K562 (cell line): Measurements from ENCODE around the gene DPP10. TPM values are rescaled to one million over a fixed set of nuclear protein-coding genes. Genes with fewer than 3 reads are reported as not detected.

ENCODE experiments used
- ATAC-seq: fragments of 200-7000 bp; cut with Tn5 transposase; 3 replicates; pipeline ENCODE4 v1.9.1; 2020; ENCODE audit warnings: moderate library complexity
- BruUV-seq: library from RNA; stranded (reverse); fragments of 400-500 nt; replicated peaks from 2 replicates; lab custom pipeline; 2021; lab: Mats Ljungman, UMichigan
- CTCF ChIA-PET: fragments of 300-600 bp; formaldehyde crosslinking; extraction: SDS; loops from one replicate; lab custom pipeline; 2021; ENCODE audit warnings: low intra/inter-chr PET ratio; lab: Yijun Ruan, JAX
- POLR2A ChIA-PET: fragments of 300-600, 350-650 bp; sonication (Branson Sonifier 250); formaldehyde crosslinking; extraction: SDS; loops from one replicate; lab custom pipeline; 2021; ENCODE audit warnings: antibody characterized with exemption, inconsistent platforms; lab: Yijun Ruan, JAX
- DNase-seq, 4 experiments: peaks; one replicate each; pipeline versions ENCODE4 v3.0.0 to v3.0.0-alpha.2; 2011 to 2018; ENCODE audit warnings: low spot score in 3 of 4, mixed read lengths in 3 of 4; ENCODE audit errors: extremely low read depth in 1 of 4
- FAIRE-seq: peaks from 2 replicates; lab custom pipeline; 2011; peaks lifted over from hg19 to GRCh38; lab: Jason Lieb, UNC
- H2AFZ ChIP-seq: 2 replicates; pipeline ENCODE4 v1.6.0; 2011; ENCODE audit warnings: low read depth, low read length, control low read depth, inconsistent platforms
- H3K27ac ChIP-seq: fragments of 200-600 bp; 3 replicates; pipeline ENCODE4 v1.8.0; 2011; ENCODE audit warnings: low read depth, mild to moderate bottlenecking, control low read depth, inconsistent platforms, low read length, moderate library complexity, mixed read lengths; ENCODE audit errors: extremely low read depth
- H3K27me3 ChIP-seq, 2 experiments: fragments of 300-600 bp in 1 of 2; 2 replicates in 1 of 2; 3 replicates in 1 of 2; pipeline versions ENCODE4 v1.6.0 to v1.8.0; 2011; ENCODE audit warnings: inconsistent platforms in 2 of 2, low read length in 2 of 2, mild to moderate bottlenecking in 1 of 2, mixed read lengths in 1 of 2, moderate library complexity in 1 of 2; ENCODE audit not compliant: control insufficient read depth in 2 of 2, insufficient read depth in 2 of 2
- H3K36me3 ChIP-seq: fragments of 300-600 bp; 3 replicates; pipeline ENCODE4 v1.8.0; 2011; ENCODE audit warnings: mild to moderate bottlenecking, low read length, inconsistent platforms; ENCODE audit not compliant: control insufficient read depth, insufficient read depth
- H3K4me1 ChIP-seq, 2 experiments: fragments of 200-600 bp in 1 of 2; replicated peaks in 1 of 2; 2 replicates in 1 of 2; 3 replicates in 1 of 2; pipeline versions ENCODE4 v1.5.1 to v1.8.0; 2011; ENCODE audit warnings: inconsistent platforms in 2 of 2, low read length in 2 of 2, mild to moderate bottlenecking in 1 of 2, mixed read lengths in 1 of 2, moderate library complexity in 1 of 2; ENCODE audit not compliant: control insufficient read depth in 2 of 2, insufficient read depth in 2 of 2
- H3K4me2 ChIP-seq: 2 replicates; pipeline ENCODE4 v1.6.1; 2011; ENCODE audit warnings: low read length, control low read depth, inconsistent platforms, mixed read lengths; ENCODE audit not compliant: insufficient read depth
- H3K4me3 ChIP-seq: fragments of 200-600 bp; sonication (generic), shearing (Covaris generic); 2 replicates; pipeline ENCODE4 v1.5.1; 2016; ENCODE audit warnings: control low read depth, inconsistent platforms
- H3K79me2 ChIP-seq: fragments of 200-600 bp; 3 replicates; pipeline ENCODE4 v1.8.0; 2011; ENCODE audit warnings: low read length, inconsistent platforms; ENCODE audit not compliant: control insufficient read depth, insufficient read depth
- H3K9ac ChIP-seq, 2 experiments: 2 replicates each; pipeline versions ENCODE4 v1.6.0 to v1.6.1; 2011; ENCODE audit warnings: low read depth in 2 of 2, low read length in 2 of 2, control low read depth in 1 of 2, inconsistent platforms in 1 of 2, mild to moderate bottlenecking in 1 of 2, mixed read lengths in 1 of 2; ENCODE audit not compliant: insufficient read depth in 1 of 2
- H3K9me1 ChIP-seq: one replicate; pipeline ENCODE4 v1.6.0; 2011; ENCODE audit warnings: inconsistent platforms, mild to moderate bottlenecking, low read length, moderate library complexity; ENCODE audit not compliant: control insufficient read depth, insufficient read depth
- H3K9me3 ChIP-seq: replicated peaks from 2 replicates; pipeline ENCODE4 v1.5.1; 2011; ENCODE audit warnings: low read depth, low read length, inconsistent platforms; ENCODE audit not compliant: control insufficient read depth, insufficient read depth
- H4K20me1 ChIP-seq: replicated peaks from 2 replicates; pipeline ENCODE4 v1.6.1; 2011; ENCODE audit warnings: low read length, inconsistent platforms, mixed read lengths; ENCODE audit not compliant: control insufficient read depth, insufficient read depth
- MTA3 ChIP-seq: fragments of 450-650 bp; formaldehyde crosslinking; IDR thresholded peaks from 2 replicates; pipeline ENCODE4 v1.6.1; 2017; ENCODE audit warnings: mild to moderate bottlenecking, borderline replicate concordance
- MYNN ChIP-seq, 2 experiments: sonication (generic); formaldehyde crosslinking in 1 of 2; IDR thresholded peaks; 2 replicates each; pipeline versions ENCODE4 v1.5.0 to v1.6.1; 2016 to 2020; ENCODE audit warnings: antibody characterized with exemption in 1 of 2, missing genetic modification reagents in 1 of 2
- TSC22D4 ChIP-seq: fragments of 450-650 bp; IDR thresholded peaks from 2 replicates; pipeline ENCODE4 v1.6.1; 2016; ENCODE audit warnings: missing genetic modification characterization, missing biosample characterization, control low read depth
- ZNF318 ChIP-seq, 2 experiments: fragments of 450-650 bp; IDR thresholded peaks; 2 replicates each; pipeline ENCODE4 v1.6.1; 2016; ENCODE audit warnings: mild to moderate bottlenecking in 2 of 2, borderline replicate concordance in 1 of 2, low read depth in 1 of 2, moderate library complexity in 1 of 2
- ZNF766 ChIP-seq: fragments of 200-800 bp; sonication (Bioruptor generic); conservative IDR thresholded peaks from 2 replicates; pipeline ENCODE4 v1.6.1; 2016; ENCODE audit warnings: missing genetic modification characterization, missing compliant biosample characterization
- in situ Hi-C: fragments of 300-500 bp; cut with MboI; formaldehyde crosslinking; loops from 4 replicates; pipeline ENCODE4 v1.15.0; 2018; ENCODE audit warnings: inconsistent platforms, mixed read lengths
- intact Hi-C: fragments of 100-400 bp; cut with micrococcal nuclease; formaldehyde crosslinking; loops from 2 replicates; pipeline ENCODE4 v1.14.2; 2022
- polyA plus RNA-seq, 8 experiments: library from polyadenylated mRNA; depleted of rRNA in 4 of 8; stranded (reverse) in 5 of 8; unstranded in 3 of 8; fragments of >200 nt; fragmentation: Nextera tagmentation in 2 of 8; fragmentation: Illumina TruSeq in 1 of 8; extraction: Ambion mirVana in 2 of 8; extraction: Trizol in 1 of 8; gene quantifications; 2 replicates each; pipeline versions ENCODE4 v1.2.1 to v1.2.3, GENCODE V29; 2011 to 2014; ENCODE audit warnings: inconsistent platforms in 1 of 8, missing spikeins in 1 of 8
- total RNA-seq, 7 experiments: library from RNA; depleted of rRNA in 6 of 7; stranded (reverse); fragments of >200 nt in 6 of 7; fragmentation: Illumina TruSeq in 2 of 7; extraction: Trizol in 2 of 7; gene quantifications; 2 replicates each; pipeline versions ENCODE4 v1.2.1 to v1.2.3, GENCODE V29; 2011 to 2021; ENCODE audit warnings: low replicate concordance in 1 of 7

Gene DPP10
- total and polyA plus RNA-seq, 9 of the 15 experiments (the other 6 are each of a cell fraction or from before 2014, with no cell fraction given) = not detected

GRCh38 chr2:115194623-115195022 is 752.2 kb downstream of the DPP10 start (continued):
- TF ChIP-seq ZNF318 (IDR thresholded peaks at IDR 0.05; ENCODE audit: borderline replicate concordance in 1 of 2, low read depth in 1 of 2) = no peak

- BruUV-seq = no TSS peak
- Histone ChIP-seq H3K27me3 (no peaks in the 10 kb centered on the region), H3K9ac (no peak overlapping the region), H3K9me3 (no peaks in the 10 kb centered on the region), H3K4me3 (no peak overlapping the region), H3K4me1 (no peaks in the 10 kb centered on the region), H3K36me3 (no peaks in the 10 kb centered on the region), H3K27ac (no peak overlapping the region), H2AFZ (no peak overlapping the region), H3K9me1 (no peaks in the 10 kb centered on the region), H3K4me2 (no peak overlapping the region), H3K79me2 (no peaks in the 10 kb centered on the region), H4K20me1 (no peaks in the 10 kb centered on the region)
- no peak for FAIRE-seq
- intact Hi-C loops (no loop called here), in situ Hi-C loops (no loop called here)
- no peak for DNase-seq
- CTCF ChIA-PET = no interaction called here
- no peak for ATAC-seq
- POLR2A ChIA-PET = no interaction called here
- TF ChIP-seq MYNN (IDR thresholded peaks at IDR 0.05) (no peak), MYNN (CRISPR knock-in tag; IDR thresholded peaks at IDR 0.05) (no peak), MTA3 (no peak), TSC22D4 (no peak), ZNF766 (CRISPR knock-in tag) (no peak)
- TF ChIP-seq, all 486 proteins: peak for 0
These were observed 754.1 kb downstream of the DPP10 start for GRCh38 chr2:115196587-115196986.
